ENCODE measurements around the gene NUMB. TPM values are rescaled to one million over a fixed set of nuclear protein-coding genes. Genes with fewer than 3 reads are reported as not detected.

Gene NUMB
- total RNA-seq, 1 experiment from 2014 or later = 22.2 TPM

- Histone ChIP-seq H3K9me3 (ENCODE audit: low read length) (no peaks in the 10 kb centered on the region), H3K36me3 (ENCODE audit: low read depth, low read length) (no peaks in the 10 kb centered on the region), H3K4me1 (ENCODE audit: insufficient read depth, low read length) (no peaks in the 10 kb centered on the region), H3K9me2 (replicated peaks; ENCODE audit: low read length) (no peaks in the 10 kb centered on the region), H3K27me3 (ENCODE audit: low read length) (no peaks in the 10 kb centered on the region), H3K27ac (ENCODE audit: low read length) (no peak overlapping the region), H3F3A (ENCODE audit: low read length, unreplicated experiment) (no peaks in the 10 kb centered on the region), H3K79me2 (ENCODE audit: low read length) (no peaks in the 10 kb centered on the region), H3K4me3 (ENCODE audit: low read length) (no peak overlapping the region), H3K9ac (ENCODE audit: low read length) (no peak overlapping the region), H3K4me2 (ENCODE audit: low read length) (no peak overlapping the region), H2AFZ (ENCODE audit: low read length) (no peak overlapping the region), H4K20me1 (ENCODE audit: low read length) (no peaks in the 10 kb centered on the region)
- TF ChIP-seq CTCF (conservative IDR thresholded peaks at IDR 0.05; ENCODE audit: low read depth, low read length) (no peak), EZH2phosphoT487 (IDR thresholded peaks at IDR 0.05; ENCODE audit: borderline replicate concordance, low read length) (no peak), EZH2 (IDR thresholded peaks at IDR 0.05; ENCODE audit: low read length, unreplicated experiment) (no peak)
- no peak for DNase-seq
- BruUV-seq (replicated peaks) = no TSS peak
- ChIA-PET CTCF (no interaction called here), POLR2A (ENCODE audit: unreplicated experiment) (no interaction called here)
- intact Hi-C loops (cut with micrococcal nuclease) = no loop called here
- no peak for ATAC-seq
These were observed 195.7 kb downstream of the NUMB start for GRCh38 chr14:73262427-73263183.

- Histone ChIP-seq H3K9me3 (ENCODE audit: low read length) (no peaks in the 10 kb centered on the region), H3K9ac (ENCODE audit: low read length) (no peak overlapping the region), H3K36me3 (ENCODE audit: low read depth, low read length) (no peaks in the 10 kb centered on the region), H4K20me1 (ENCODE audit: low read length) (no peaks in the 10 kb centered on the region), H2AFZ (ENCODE audit: low read length) (no peak overlapping the region), H3K4me3 (ENCODE audit: low read length) (no peak overlapping the region), H3K4me2 (ENCODE audit: low read length) (no peak overlapping the region), H3K9me2 (replicated peaks; ENCODE audit: low read length) (no peaks in the 10 kb centered on the region), H3F3A (ENCODE audit: low read length, unreplicated experiment) (no peaks in the 10 kb centered on the region), H3K27ac (ENCODE audit: low read length) (no peak overlapping the region), H3K4me1 (ENCODE audit: insufficient read depth, low read length) (no peaks in the 10 kb centered on the region), H3K79me2 (ENCODE audit: low read length) (no peaks in the 10 kb centered on the region), H3K27me3 (ENCODE audit: low read length) (no peaks in the 10 kb centered on the region)
- no peak for DNase-seq
- ATAC-seq = no peak
- ChIA-PET POLR2A (ENCODE audit: unreplicated experiment) (interaction anchor here (0.7 kb wide), 1 partner anchor 26 kb away, joined by 23 read pairs; no protein-coding TSS in a partner anchor), CTCF (no interaction called here)
- TF ChIP-seq EZH2phosphoT487 (IDR thresholded peaks at IDR 0.05; ENCODE audit: borderline replicate concordance, low read length) (no peak), EZH2 (IDR thresholded peaks at IDR 0.05; ENCODE audit: low read length, unreplicated experiment) (no peak), CTCF (conservative IDR thresholded peaks at IDR 0.05; ENCODE audit: low read depth, low read length) (no peak)
- intact Hi-C loops (cut with micrococcal nuclease) = no loop called here
- BruUV-seq (replicated peaks) = no TSS peak
These were observed 196.6 kb downstream of the NUMB start for GRCh38 chr14:73261520-73262426.
